Caco-2 (cell line): ENCODE results near the gene SYTL1. TPM values are rescaled to one million over a fixed set of nuclear protein-coding genes. Genes with fewer than 3 reads are reported as not detected.
A peak's percentile ranks its signal among the peaks of the same experiment; 100 is the strongest.

Experiments used
- BruUV-seq: library from RNA; stranded (reverse); fragments of 400-500 nt; replicated peaks from 2 replicates; lab custom pipeline; 2021; lab: Mats Ljungman, UMichigan
- CTCF ChIA-PET: fragments of 300-600 bp; sonication (Branson Sonifier 250); formaldehyde crosslinking; loops from one replicate; lab custom pipeline; 2022; ENCODE audit warnings: antibody characterized with exemption; lab: Charles Lee
- POLR2A ChIA-PET: fragments of 300-600 bp; sonication (Branson Sonifier 250); formaldehyde crosslinking; loops from one replicate; lab custom pipeline; 2022; ENCODE audit warnings: antibody characterized with exemption; lab: Charles Lee
- DNase-seq, 2 experiments: peaks; one replicate each; pipeline versions ENCODE4 v3.0.0 to v3.0.0-alpha.2; 2020 to 2022
- H3K27me3 ChIP-seq: replicated peaks from 2 replicates; pipeline ENCODE4 v1.6.0; 2011; ENCODE audit warnings: low read length; ENCODE audit not compliant: control insufficient read depth, insufficient read depth
- H3K36me3 ChIP-seq: 2 replicates; pipeline ENCODE4 v1.5.1; 2011; ENCODE audit warnings: low read length; ENCODE audit not compliant: control insufficient read depth, insufficient read depth
- H3K4me1 ChIP-seq: fragments of 250-450 bp; sonication (Bioruptor Pico); 2 replicates; pipeline ENCODE4 v1.5.1; 2020; ENCODE audit warnings: mild to moderate bottlenecking
- H3K4me3 ChIP-seq: 2 replicates; pipeline ENCODE4 v1.5.1; 2011; ENCODE audit warnings: low read depth, mild to moderate bottlenecking, control low read depth, low read length
- H3K9me3 ChIP-seq: fragments of 250-450 bp; sonication (Bioruptor Pico); 2 replicates; pipeline ENCODE4 v1.5.1; 2020; ENCODE audit warnings: mild to moderate bottlenecking, moderate library complexity
- H3K27ac Mint-ChIP-seq: one replicate; pipeline ENCODE4 v1.8.0; 2022; ENCODE audit warnings: mixed read lengths; ENCODE audit not compliant: unreplicated experiment
- H3K27me3 Mint-ChIP-seq: one replicate; pipeline ENCODE4 v1.8.0; 2022; ENCODE audit warnings: mixed read lengths; ENCODE audit not compliant: insufficient read depth, unreplicated experiment
- H3K36me3 Mint-ChIP-seq: one replicate; pipeline ENCODE4 v1.8.0; 2022; ENCODE audit warnings: mild to moderate bottlenecking, mixed read lengths; ENCODE audit not compliant: insufficient read depth, unreplicated experiment
- H3K4me1 Mint-ChIP-seq: one replicate; pipeline ENCODE4 v1.8.0; 2022; ENCODE audit warnings: low read depth, mixed read lengths; ENCODE audit not compliant: unreplicated experiment
- H3K4me3 Mint-ChIP-seq: one replicate; pipeline ENCODE4 v1.8.0; 2022; ENCODE audit warnings: mild to moderate bottlenecking, moderate library complexity, mixed read lengths; ENCODE audit not compliant: unreplicated experiment
- H3K9me3 Mint-ChIP-seq: one replicate; pipeline ENCODE4 v1.8.0; 2022; ENCODE audit warnings: mixed read lengths; ENCODE audit not compliant: unreplicated experiment
- intact Hi-C: fragments of 100-400 bp; cut with micrococcal nuclease; formaldehyde crosslinking; loops from one replicate; pipeline ENCODE4 v1.10.0; 2022; ENCODE audit not compliant: unreplicated experiment
- total RNA-seq: library from RNA; stranded (reverse); gene quantifications from 2 replicates; pipeline ENCODE4 v1.2.3, GENCODE V29; 2022
- TF ChIP-seq, protein P1 (sequence below), 2 experiments: fragments of 200-600 bp in 1 of 2; IDR thresholded peaks; 1 replicate in 1 of 2; 2 replicates in 1 of 2; pipeline versions ENCODE4 v1.5.1 to v1.8.0; 2011 to 2022; ENCODE audit warnings: antibody characterized with exemption in 1 of 2, control low read depth in 1 of 2, inconsistent platforms in 1 of 2, low read depth in 1 of 2, low read length in 1 of 2, mild to moderate bottlenecking in 1 of 2, moderate library complexity in 1 of 2; ENCODE audit not compliant: insufficient read depth in 1 of 2, severe bottlenecking in 1 of 2, unreplicated experiment in 1 of 2

Gene SYTL1
- total RNA-seq, 1 experiment from 2014 or later = 11.0 TPM

- Mint-ChIP-seq H3K36me3 (peaks cover 12% of the 10 kb centered on the region), H3K4me1 (peaks cover 7% of the 10 kb centered on the region), H3K27ac (no peak overlapping the region), H3K9me3 (no peaks in the 10 kb centered on the region), H3K4me3 (peak overlapping the region; percentile 53), H3K27me3 (no peaks in the 10 kb centered on the region)
- H3K4me3 ChIP-seq = no peak overlapping the region
- no peaks in the 10 kb centered on the region for H3K27me3 ChIP-seq
- BruUV-seq = no TSS peak
- intact Hi-C loops = no loop called here
- TF ChIP-seq, protein P1, sequence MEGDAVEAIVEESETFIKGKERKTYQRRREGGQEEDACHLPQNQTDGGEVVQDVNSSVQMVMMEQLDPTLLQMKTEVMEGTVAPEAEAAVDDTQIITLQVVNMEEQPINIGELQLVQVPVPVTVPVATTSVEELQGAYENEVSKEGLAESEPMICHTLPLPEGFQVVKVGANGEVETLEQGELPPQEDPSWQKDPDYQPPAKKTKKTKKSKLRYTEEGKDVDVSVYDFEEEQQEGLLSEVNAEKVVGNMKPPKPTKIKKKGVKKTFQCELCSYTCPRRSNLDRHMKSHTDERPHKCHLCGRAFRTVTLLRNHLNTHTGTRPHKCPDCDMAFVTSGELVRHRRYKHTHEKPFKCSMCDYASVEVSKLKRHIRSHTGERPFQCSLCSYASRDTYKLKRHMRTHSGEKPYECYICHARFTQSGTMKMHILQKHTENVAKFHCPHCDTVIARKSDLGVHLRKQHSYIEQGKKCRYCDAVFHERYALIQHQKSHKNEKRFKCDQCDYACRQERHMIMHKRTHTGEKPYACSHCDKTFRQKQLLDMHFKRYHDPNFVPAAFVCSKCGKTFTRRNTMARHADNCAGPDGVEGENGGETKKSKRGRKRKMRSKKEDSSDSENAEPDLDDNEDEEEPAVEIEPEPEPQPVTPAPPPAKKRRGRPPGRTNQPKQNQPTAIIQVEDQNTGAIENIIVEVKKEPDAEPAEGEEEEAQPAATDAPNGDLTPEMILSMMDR (IDR thresholded peaks at IDR 0.05; ENCODE audit: insufficient read depth in 1 of 2, low read depth in 1 of 2, low read length in 1 of 2, severe bottlenecking in 1 of 2, unreplicated experiment in 1 of 2) = no peak
- ChIA-PET CTCF (no interaction called here), POLR2A (no interaction called here)
- H3K36me3 ChIP-seq = no peaks in the 10 kb centered on the region
- H3K9me3 ChIP-seq = no peaks in the 10 kb centered on the region
- H3K4me1 ChIP-seq = peaks cover 16% of the 10 kb centered on the region
- DNase-seq = no peak
These were observed 22.2 kb downstream of the SYTL1 start for GRCh38 chr1:27363766-27364695.

GRCh38 chr1:27364696-27365371 is 23.0 kb downstream of the SYTL1 start:
- no TSS peak for BruUV-seq
- POLR2A ChIA-PET = interaction anchor here (0.9 to 1.9 kb wide), 3 partner anchors 11 to 42 kb away, joined by 7 to 13 read pairs (median 9); no protein-coding TSS in a partner anchor
- Mint-ChIP-seq H3K27ac (peak overlapping the region; percentile 85), H3K4me1 (peaks cover 7% of the 10 kb centered on the region), H3K27me3 (no peaks in the 10 kb centered on the region), H3K36me3 (peaks cover 12% of the 10 kb centered on the region), H3K9me3 (no peaks in the 10 kb centered on the region), H3K4me3 (peak overlapping the region; percentile 98)
- Histone ChIP-seq H3K27me3 (no peaks in the 10 kb centered on the region), H3K4me3 (peak overlapping the region; percentile 18; the same call in 1 of the 2 replicates), H3K4me1 (peaks cover 16% of the 10 kb centered on the region), H3K9me3 (no peaks in the 10 kb centered on the region), H3K36me3 (no peaks in the 10 kb centered on the region)
- intact Hi-C loops = loop anchor here (1.0 kb wide), 1 partner anchor 23 kb away; no protein-coding TSS in a partner anchor
- TF ChIP-seq, protein P1 (IDR thresholded peaks at IDR 0.05; ENCODE audit: insufficient read depth in 1 of 2, low read depth in 1 of 2, low read length in 1 of 2, severe bottlenecking in 1 of 2, unreplicated experiment in 1 of 2) = no peak
- CTCF ChIA-PET = interaction anchor here (0.5 to 3.2 kb wide), 12 partner anchors 8 to 1278 kb away, joined by 3 to 28 read pairs (median 6); partner anchors contain the start of gene TAF12
- no peak for DNase-seq
